ENCODE measurements around the gene PSME2.

Gene PSME2

GRCh38 chr14:24146453-24146977 is at the start of gene PSME2:
TSS of gene PSME2 (minus strand) at chr14:24146610. CDS start at chr14:24146581, 29 bp downstream.
- peak; percentile 96 for DNase-seq

DNA sequence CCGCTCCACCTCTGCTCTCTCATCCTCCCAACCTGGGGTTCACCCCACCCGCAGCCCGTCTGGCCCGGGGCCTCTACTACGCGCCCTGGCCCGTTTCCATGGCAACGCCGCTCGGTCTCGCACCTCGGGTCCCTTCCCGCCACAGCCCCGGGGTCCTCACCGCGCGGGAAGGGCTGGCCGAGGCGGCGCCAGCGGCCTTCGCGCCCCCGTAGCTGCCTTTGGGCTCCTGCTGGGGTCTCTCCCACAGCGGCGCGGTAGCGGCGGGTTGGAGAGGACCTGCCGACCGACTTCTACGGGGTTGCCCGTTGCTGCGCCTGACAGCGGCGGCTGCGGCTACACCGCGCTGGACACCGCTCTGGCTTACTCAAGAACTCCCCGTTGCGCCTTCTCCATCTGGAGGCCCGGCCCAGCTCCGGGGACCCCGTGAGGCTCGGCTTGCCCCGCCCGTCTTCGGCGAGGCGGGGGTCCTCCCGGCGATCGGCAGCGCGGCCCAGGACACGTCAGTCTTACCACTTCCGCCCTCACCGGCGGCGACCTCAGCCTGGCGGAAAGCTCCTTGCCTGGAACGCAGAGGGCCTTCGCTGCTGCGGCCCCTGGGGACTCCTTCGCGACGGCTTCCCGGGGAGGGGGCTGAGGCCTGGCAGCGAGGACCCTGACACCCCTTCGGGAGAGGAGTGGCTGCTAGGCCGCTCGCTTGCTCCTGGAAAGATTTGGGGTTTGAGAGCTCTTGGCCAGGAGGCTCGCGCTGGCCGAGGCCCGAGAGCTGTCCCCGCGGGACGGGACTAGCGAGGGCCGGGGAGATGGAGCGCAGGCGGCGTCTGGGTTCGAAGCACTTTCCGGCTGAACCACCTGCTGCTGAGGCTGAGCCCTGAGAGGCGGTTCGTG is 49.0 kb upstream of the PSME2 start, which contains the start of gene TM9SF1:
TM9SF1 (minus strand) TSS at position 256 of the 885 bp plus-strand sequence. CDS start 422 bp downstream, outside the sequence.
- DNase-seq, result peak; percentile 74

GRCh38 chr14:24194873-24195185 is 48.4 kb upstream of the PSME2 start:
- DNase-seq, result no peak

DNA sequence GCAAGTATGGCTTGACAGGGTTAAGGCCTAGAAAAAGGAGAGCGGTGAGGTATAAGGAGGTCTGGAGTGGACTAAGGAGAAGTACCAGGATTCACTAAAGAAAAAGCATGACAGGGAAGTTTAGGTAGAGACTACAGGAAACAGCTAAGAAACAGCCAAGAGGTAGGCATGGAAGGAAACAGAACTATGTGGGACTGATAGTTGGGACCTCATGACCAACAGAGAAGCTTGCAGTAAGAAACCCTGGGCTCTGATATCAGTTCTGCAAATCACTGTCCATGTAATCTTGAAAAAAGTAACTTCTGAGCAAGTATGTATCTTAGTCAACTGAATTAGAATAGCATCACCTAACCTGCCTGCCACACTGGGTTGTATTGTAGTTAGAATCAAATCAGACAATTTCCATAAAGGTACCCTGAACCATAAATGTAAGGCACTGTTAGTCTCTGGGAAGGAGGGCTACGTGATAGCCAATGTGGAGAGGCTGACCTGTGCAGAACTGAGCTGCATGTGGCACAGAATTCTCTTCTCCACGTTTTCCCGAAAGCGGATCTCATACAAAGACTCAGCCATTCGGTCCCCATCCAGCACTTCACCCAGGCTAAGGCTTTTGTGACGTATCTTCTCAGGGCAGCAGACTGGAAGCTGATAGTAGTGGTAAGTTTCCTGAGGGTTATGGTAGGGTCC is 47.9 kb upstream of the PSME2 start:
- no peak for DNase-seq

- DNase-seq, result no peak
Observed at GRCh38 chr14:24192933-24193332, 46.5 kb upstream of the PSME2 start.

- DNase-seq, result no peak
Observed at GRCh38 chr14:24190416-24190815, 44.0 kb upstream of the PSME2 start.

GRCh38 chr14:24189460-24189859 is 43.0 kb upstream of the PSME2 start:
- no peak for DNase-seq

DNA sequence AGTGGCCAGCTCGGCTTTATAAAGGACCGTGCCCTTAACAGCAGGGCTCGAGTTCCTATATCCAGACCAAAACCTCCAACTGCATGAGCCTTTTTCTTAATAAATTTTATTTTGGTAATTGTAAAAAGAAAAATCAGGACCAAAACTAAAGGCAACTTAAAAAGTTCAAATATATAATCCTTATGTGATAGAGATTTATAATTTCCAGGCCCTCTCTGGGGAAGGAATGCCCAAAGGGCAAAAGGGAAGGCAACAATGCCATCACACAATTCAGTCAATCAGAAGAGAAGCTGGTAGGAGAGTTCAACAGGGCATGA is 42.6 kb upstream of the PSME2 start:
- DNase-seq, result no peak

- peak; percentile 97 for DNase-seq
Observed at GRCh38 chr14:24188251-24189058, 42.0 kb upstream of the PSME2 start, which contains the start of gene IPO4. TSS of gene IPO4 (minus strand) at chr14:24188816. CDS start at chr14:24188787, 29 bp downstream.

DNA sequence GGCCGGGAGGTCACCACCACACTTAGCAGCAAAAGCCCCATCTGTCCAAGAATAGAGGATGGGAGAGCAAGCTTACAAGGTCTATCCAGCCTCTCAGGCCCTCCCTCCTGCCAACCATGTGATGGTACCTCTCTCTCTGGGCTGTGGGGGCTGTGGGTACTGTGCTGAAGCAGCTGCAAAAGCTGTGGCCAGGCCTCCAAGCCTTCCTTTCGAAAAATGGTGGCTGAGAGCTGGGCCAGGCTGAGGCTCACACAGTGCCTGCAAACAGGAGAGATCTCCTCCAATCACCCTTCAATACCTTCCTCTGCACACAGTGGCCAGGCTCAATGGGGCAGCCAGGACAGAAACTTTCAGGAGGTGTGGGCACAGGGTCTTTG is 41.1 kb upstream of the PSME2 start:
- no peak for DNase-seq

DNA sequence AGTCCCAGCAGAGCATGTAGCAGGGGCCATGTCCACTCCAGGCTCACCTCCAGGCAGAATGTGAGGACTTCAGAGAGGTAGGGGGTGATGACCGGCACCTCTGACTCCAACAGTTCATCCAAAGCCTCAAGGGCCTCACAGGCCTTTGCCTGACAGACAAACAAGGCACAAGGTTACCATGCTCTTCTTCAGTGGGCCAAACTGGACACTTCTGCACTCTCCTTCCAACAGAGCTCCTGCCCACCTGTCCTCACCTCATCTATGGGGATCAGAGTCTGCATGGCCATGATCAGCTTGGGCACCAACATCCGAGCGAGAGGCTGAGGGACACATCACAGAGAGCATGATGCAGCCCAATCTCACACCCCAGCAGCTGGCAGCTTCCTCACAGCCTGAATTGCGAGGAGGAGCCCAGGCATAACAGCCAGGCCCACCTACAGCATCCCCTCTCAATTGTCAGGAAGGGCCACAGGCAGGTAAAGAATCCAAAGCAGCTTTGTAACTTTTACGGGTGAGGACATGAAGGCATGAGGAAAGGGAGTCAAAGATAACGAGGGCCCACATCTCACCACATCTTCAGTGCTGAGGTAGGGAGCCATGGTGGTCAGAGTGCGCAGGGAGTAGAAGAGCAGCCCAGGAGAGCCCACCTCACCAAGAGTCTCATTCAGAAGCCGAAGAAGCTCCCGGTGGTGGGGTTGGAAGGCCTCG is 40.6 kb upstream of the PSME2 start:
- DNase-seq, result no peak

GRCh38 chr14:24185741-24186140 is 39.3 kb upstream of the PSME2 start:
- no peak for DNase-seq

DNA sequence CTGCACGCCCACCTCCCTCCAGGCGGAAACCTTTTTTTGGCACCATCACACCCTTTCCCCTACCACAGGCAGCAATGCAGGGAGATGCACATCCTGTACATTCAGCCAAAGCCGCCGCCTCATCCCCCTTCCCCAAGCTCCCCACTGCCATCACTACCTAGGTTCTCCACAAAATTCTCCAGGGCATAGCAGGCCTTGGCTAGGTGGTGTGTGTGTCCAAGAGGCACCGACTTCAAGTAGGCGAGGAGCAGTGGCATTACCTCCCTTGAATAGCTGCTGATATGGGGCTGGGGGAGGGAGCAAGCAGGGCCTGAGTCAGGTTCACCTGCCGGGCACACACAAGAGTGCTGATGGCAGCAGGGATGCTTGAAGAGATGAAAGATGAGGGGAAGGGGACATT is 38.6 kb upstream of the PSME2 start:
- no peak for DNase-seq

DNA sequence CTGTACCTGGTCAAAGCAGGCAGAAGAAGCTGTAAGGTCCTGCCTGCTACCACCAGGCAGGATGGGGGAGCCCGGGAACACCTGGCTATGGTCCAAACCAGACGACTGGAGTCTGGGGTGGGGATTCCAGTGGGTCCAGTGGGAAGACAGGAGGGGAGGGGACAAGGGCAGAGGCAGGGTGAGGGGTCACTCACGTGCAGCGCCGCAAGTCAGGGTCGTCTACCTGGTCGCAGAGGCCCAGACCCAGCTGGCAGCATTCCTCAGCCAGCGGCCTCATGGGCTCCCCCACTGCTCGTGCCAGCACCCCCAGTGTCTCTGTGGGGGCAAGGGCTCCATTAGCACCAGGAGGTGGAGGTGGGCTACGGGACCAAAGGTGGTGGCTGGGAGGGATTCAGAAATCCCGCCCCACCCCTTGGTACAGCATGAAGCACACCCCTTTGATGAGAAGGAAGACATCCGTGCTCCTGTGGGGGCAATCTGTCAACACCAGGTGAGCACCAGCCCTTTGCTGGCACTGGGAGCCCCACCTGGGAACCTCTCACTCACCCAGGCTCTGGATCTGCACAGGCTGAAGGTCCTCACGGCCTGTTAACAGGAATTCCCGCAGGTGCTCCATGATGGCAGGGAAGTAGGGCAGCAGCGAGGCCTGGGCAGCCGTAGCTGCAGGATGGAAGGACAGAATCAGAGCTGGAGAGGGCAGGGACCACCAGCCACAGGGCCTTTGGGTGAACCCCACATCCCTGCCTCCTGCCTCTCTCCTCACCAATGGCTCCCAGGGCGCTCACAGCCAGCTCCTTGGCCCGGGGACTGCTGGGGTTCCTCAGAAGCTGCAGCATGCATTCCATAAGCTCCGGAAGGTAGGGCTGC is 37.9 kb upstream of the PSME2 start:
- no peak for DNase-seq

GRCh38 chr14:24183014-24183481 is 36.6 kb upstream of the PSME2 start:
- no peak for DNase-seq

GRCh38 chr14:24182110-24182882 is 35.9 kb upstream of the PSME2 start:
- no peak for DNase-seq

DNA sequence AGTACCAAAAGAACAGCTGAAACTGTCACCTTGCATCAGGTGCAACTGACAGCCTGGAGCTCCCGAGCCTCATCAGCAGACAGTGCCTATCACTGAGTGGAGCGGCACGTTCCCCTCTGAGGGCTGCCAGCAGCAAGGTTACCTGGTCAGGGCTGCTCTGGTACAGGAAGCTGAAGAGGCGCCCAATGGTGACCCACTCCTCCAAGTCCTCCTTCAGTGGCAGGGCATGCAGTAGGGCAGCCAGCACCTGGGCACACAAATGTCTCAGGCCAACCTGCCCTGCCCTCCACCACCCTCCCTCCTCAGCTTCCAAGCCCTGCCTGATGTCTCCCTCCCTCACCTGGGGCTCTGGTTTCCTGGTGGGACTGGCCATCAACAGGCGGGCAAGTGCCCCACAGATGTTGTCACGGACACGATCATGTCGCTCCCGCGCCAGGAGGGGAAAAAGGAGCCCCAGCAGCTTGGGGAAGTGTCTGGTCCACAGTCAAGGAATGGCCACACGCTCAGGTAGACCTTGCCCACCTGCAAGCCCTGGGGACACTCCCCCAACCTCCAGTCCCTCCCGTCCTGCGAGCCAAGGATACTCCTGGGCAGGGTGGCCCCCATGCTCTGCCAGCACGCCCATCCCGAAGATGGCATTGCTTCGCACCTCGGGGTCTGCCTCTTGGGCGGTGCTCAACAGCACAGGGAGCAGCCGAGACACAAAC is 35.1 kb upstream of the PSME2 start:
- DNase-seq, result no peak

DNA sequence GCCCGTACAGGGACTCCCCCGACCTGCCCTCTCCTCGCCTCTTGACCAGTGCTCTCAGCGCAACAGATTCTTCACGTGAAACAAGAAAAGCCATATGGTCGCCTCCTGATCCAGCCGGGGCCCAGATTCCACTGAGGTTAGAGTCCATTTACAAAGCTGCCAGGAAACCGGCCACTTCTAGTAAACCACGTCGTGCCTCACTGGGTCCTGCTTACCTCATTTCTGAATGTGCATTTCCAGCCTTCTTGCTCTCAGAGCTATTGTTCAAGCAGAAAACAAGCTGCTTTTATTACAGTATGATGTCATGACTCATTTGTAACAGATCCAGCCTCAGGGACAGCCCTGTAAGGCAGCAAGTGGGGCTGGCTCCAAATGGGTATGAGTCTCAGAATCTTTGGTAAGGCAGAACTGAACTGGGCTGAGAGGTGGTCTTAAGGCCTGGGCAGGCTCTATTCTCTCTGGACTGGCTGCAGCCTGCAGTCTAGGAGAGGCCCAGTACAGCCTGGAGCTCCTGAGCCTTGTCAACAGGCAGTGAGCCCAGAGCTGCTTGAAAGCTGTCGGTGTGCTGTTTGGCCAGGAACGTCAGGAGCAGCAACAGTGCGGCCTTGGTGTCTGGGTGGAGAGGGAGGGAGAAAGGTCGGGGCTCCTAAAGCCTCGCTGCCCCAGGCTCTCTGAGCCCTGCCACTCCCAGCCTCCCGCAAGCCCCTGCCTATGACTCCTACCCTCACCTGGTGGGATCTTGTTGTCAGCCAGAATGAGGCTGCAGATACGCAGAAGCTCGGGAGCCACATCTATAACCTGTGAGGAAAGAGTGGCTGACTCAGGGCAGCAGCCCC is 33.8 kb upstream of the PSME2 start:
- no peak for DNase-seq

Measured in NCI-H774 (cell line).